RWPE2 (cell line): Measurements from ENCODE around the gene ERVW-1.

Experiments
- ATAC-seq: fragments of 200-7000 bp; cut with Tn5 transposase; 3 replicates; pipeline ENCODE4 v1.9.1; 2021; ENCODE audit warnings: low read depth
- DNase-seq: peaks from one replicate; pipeline ENCODE4 v3.0.0-alpha.2; 2020; ENCODE audit warnings: low spot score
- H3K27ac ChIP-seq: fragments of 450-650 bp; 2 replicates; pipeline ENCODE4 v1.5.1; 2017; ENCODE audit warnings: mild to moderate bottlenecking; ENCODE audit not compliant: poor library complexity, severe bottlenecking
- H3K27me3 ChIP-seq: fragments of 250-450 bp; sonication (Bioruptor Pico); 2 replicates; pipeline ENCODE4 v1.5.1; 2021; ENCODE audit warnings: mild to moderate bottlenecking, moderate library complexity; ENCODE audit not compliant: insufficient read depth, poor library complexity, severe bottlenecking
- H3K36me3 ChIP-seq: fragments of 250-450 bp; sonication (Bioruptor Pico); 2 replicates; pipeline ENCODE4 v1.5.1; 2020; ENCODE audit warnings: low read depth, mild to moderate bottlenecking, moderate library complexity
- H3K4me1 ChIP-seq: fragments of 250-450 bp; sonication (Bioruptor Pico); 2 replicates; pipeline ENCODE4 v1.5.1; 2021; ENCODE audit warnings: mild to moderate bottlenecking, moderate library complexity; ENCODE audit not compliant: insufficient read depth, poor library complexity, severe bottlenecking
- H3K4me3 ChIP-seq: fragments of 250-450 bp; sonication (Bioruptor Pico); 2 replicates; pipeline ENCODE4 v1.5.1; 2021; ENCODE audit warnings: mild to moderate bottlenecking, moderate library complexity; ENCODE audit not compliant: severe bottlenecking
- H3K9me3 ChIP-seq: fragments of 250-450 bp; sonication (Bioruptor Pico); 2 replicates; pipeline ENCODE4 v1.5.1; 2021; ENCODE audit warnings: mild to moderate bottlenecking, moderate library complexity; ENCODE audit not compliant: severe bottlenecking
- CTCF ChIP-seq: fragments of 450-650 bp; IDR thresholded peaks from one replicate; pipeline ENCODE4 v1.5.1; 2017; ENCODE audit warnings: mild to moderate bottlenecking, moderate library complexity; ENCODE audit not compliant: poor library complexity, severe bottlenecking

ERVW-1 gene

GRCh38 chr7:92496876-92497275, 19.1 kb upstream of the ERVW-1 start:
- no peak for DNase-seq
- Histone ChIP-seq H3K27me3 (no peaks in the 10 kb centered on the region), H3K4me1 (no peaks in the 10 kb centered on the region), H3K36me3 (peaks cover 83% of the 10 kb centered on the region), H3K9me3 (peaks cover 3% of the 10 kb centered on the region), H3K4me3 (no peak overlapping the region), H3K27ac (no peak overlapping the region)
- TF ChIP-seq CTCF: no peak
- ATAC-seq: no peak

DNA sequence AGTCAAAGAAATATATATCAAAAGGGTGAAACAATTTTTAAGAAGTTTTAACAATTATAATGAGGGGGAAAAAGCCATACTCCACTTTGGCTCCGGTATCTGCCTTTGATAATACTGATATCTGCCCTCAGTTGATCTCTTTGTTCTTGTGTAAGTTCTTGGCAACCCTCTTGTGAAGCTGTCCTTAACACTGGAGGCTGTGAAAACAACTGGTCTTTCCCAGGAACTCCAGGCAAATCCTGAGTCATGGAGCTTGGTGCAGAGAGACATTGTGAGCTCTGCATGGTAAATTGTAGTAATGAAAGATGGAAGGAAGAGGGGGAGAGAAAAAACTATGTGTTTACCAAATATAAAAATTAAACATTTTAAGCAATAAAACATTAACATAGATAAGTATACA, 11.9 kb upstream of the ERVW-1 start:
- Histone ChIP-seq H3K4me3 (no peak overlapping the region), H3K36me3 (peaks cover 81% of the 10 kb centered on the region), H3K9me3 (no peaks in the 10 kb centered on the region), H3K4me1 (no peaks in the 10 kb centered on the region), H3K27ac (no peak overlapping the region), H3K27me3 (no peaks in the 10 kb centered on the region)
- DNase-seq: no peak
- TF ChIP-seq CTCF: no peak
- ATAC-seq: no peak

DNA sequence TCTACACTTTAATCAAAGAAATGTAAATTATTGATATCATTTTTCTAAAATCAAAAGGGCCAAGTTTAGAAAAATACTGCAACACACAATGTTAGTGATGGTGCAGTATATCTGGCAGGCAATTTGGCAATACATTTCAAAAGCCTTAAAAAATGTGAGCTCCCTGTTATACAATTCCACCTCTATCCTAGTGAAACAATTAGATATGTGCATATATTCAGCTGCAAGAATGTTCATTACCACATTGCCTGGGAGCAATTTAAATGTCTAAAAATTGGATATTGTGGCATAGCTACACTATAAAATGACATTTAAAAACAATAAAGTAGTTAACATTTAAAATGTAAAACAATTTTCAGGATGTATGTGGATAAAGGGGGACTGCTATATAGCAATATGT, 10.1 kb upstream of the ERVW-1 start:
- Histone ChIP-seq H3K9me3 (no peaks in the 10 kb centered on the region), H3K27ac (no peak overlapping the region), H3K27me3 (no peaks in the 10 kb centered on the region), H3K4me1 (no peaks in the 10 kb centered on the region), H3K4me3 (no peak overlapping the region), H3K36me3 (peaks cover 62% of the 10 kb centered on the region)
- no peak for TF ChIP-seq CTCF
- DNase-seq: no peak
- ATAC-seq: no peak

GRCh38 chr7:92485974-92486373, 8.2 kb upstream of the ERVW-1 start:
- no peak for ATAC-seq

More at GRCh38 chr7:92485974-92486373, 8.2 kb upstream of the ERVW-1 start:
- H3K27me3 ChIP-seq: no peaks in the 10 kb centered on the region
- no peak overlapping the region for H3K4me3 ChIP-seq
- peaks cover 44% of the 10 kb centered on the region for H3K36me3 ChIP-seq
- no peak for DNase-seq
- H3K9me3 ChIP-seq: no peaks in the 10 kb centered on the region
- TF ChIP-seq CTCF: no peak
- H3K4me1 ChIP-seq: no peaks in the 10 kb centered on the region
- no peak overlapping the region for H3K27ac ChIP-seq
